K562 (cell line): ENCODE data around the gene REXO2. TPM values are rescaled to one million over a fixed set of nuclear protein-coding genes. Genes with fewer than 3 reads are reported as not detected.

ENCODE experiments used
- CREB3 ChIP-seq: fragments of 450-650 bp; conservative IDR thresholded peaks from 2 replicates; pipeline ENCODE4 v1.6.1; 2016; ENCODE audit warnings: missing genetic modification characterization, low read depth, mild to moderate bottlenecking, missing compliant biosample characterization, moderate library complexity
- CREM ChIP-seq: IDR thresholded peaks from 2 replicates; pipeline ENCODE4 v1.6.1; 2014; ENCODE audit warnings: antibody characterized with exemption, low read depth
- CSDE1 ChIP-seq, 2 experiments: fragments of 450-650 bp; IDR thresholded peaks; 2 replicates each; pipeline ENCODE4 v1.6.1; 2016; ENCODE audit warnings: mild to moderate bottlenecking in 1 of 2
- DIDO1 ChIP-seq: fragments of 450-650 bp; IDR thresholded peaks from 2 replicates; pipeline ENCODE4 v1.6.1; 2016; ENCODE audit warnings: low read depth, missing biosample characterization, missing genetic modification characterization
- FOXK2 ChIP-seq, 2 experiments: fragments of 450-650 bp; IDR thresholded peaks in 1 of 2; conservative IDR thresholded peaks in 1 of 2; 2 replicates each; pipeline ENCODE4 v1.6.1; 2016; ENCODE audit warnings: low read depth in 2 of 2, mild to moderate bottlenecking in 1 of 2
- HBP1 ChIP-seq: fragments of 450-650 bp; formaldehyde crosslinking; IDR thresholded peaks from 2 replicates; pipeline ENCODE4 v1.4.0; 2022; ENCODE audit warnings: missing genetic modification characterization
- HMBOX1 ChIP-seq: sonication (generic); IDR thresholded peaks from 2 replicates; pipeline ENCODE4 v1.6.1; 2016
- ID3 ChIP-seq, 2 experiments: fragments of 250-450 bp in 1 of 2; fragments of 450-650 bp in 1 of 2; sonication (Bioruptor Pico) in 1 of 2; IDR thresholded peaks; 2 replicates each; pipeline versions ENCODE4 v1.6.1 to v1.8.0; 2016 to 2021; ENCODE audit warnings: mild to moderate bottlenecking in 2 of 2, moderate library complexity in 2 of 2, missing compliant biosample characterization in 1 of 2, missing genetic modification characterization in 1 of 2
- KAT8 ChIP-seq: fragments of 450-650 bp; IDR thresholded peaks from 2 replicates; pipeline ENCODE4 v1.6.1; 2016; ENCODE audit warnings: low read depth, mild to moderate bottlenecking
- KLF6 ChIP-seq: fragments of 250-450 bp; sonication (Bioruptor Pico); IDR thresholded peaks from 2 replicates; pipeline ENCODE4 v1.4.0; 2020; ENCODE audit warnings: mild to moderate bottlenecking, moderate library complexity, borderline replicate concordance
- MTA3 ChIP-seq: fragments of 450-650 bp; formaldehyde crosslinking; IDR thresholded peaks from 2 replicates; pipeline ENCODE4 v1.6.1; 2017; ENCODE audit warnings: mild to moderate bottlenecking, borderline replicate concordance
- NR4A1 ChIP-seq, 2 experiments: fragments of 250-450 bp in 1 of 2; fragments of 450-650 bp in 1 of 2; sonication (Bioruptor Pico) in 1 of 2; IDR thresholded peaks; 2 replicates each; pipeline versions ENCODE4 v1.4.0 to v1.6.1; 2016 to 2020; ENCODE audit warnings: mild to moderate bottlenecking in 2 of 2, missing compliant biosample characterization in 1 of 2, missing genetic modification characterization in 1 of 2, moderate library complexity in 1 of 2
- PHF20 ChIP-seq: fragments of 450-650 bp; IDR thresholded peaks from 2 replicates; pipeline ENCODE4 v1.6.1; 2018; ENCODE audit not compliant: partially characterized antibody
- RFX7 ChIP-seq: fragments of 250-450 bp; sonication (Bioruptor Pico); IDR thresholded peaks from 2 replicates; pipeline ENCODE4 v1.5.1; 2021; ENCODE audit warnings: mild to moderate bottlenecking
- SP1 ChIP-seq: sonication (generic); formaldehyde crosslinking; IDR thresholded peaks from 2 replicates; pipeline ENCODE4 v1.8.1; 2022; ENCODE audit warnings: mild to moderate bottlenecking, missing genetic modification reagents
- TAF9B ChIP-seq: fragments of 450-650 bp; IDR thresholded peaks from 2 replicates; pipeline ENCODE4 v1.6.1; 2018; ENCODE audit warnings: mild to moderate bottlenecking; ENCODE audit not compliant: partially characterized antibody
- ZNF253 ChIP-seq: fragments of 250-450 bp; sonication (Bioruptor Pico); conservative IDR thresholded peaks from 2 replicates; pipeline ENCODE4 v1.6.1; 2021; ENCODE audit warnings: mild to moderate bottlenecking
- ZNF316 ChIP-seq: fragments of 450-650 bp; IDR thresholded peaks from 2 replicates; pipeline ENCODE4 v1.6.1; 2016
- ZNF518B ChIP-seq: fragments of 250-450 bp; sonication (Bioruptor Pico); IDR thresholded peaks from 2 replicates; pipeline ENCODE4 v1.5.0; 2021; ENCODE audit warnings: mild to moderate bottlenecking, moderate library complexity
- polyA plus RNA-seq, 8 experiments: library from polyadenylated mRNA; depleted of rRNA in 4 of 8; stranded (reverse) in 5 of 8; unstranded in 3 of 8; fragments of >200 nt; fragmentation: Nextera tagmentation in 2 of 8; fragmentation: Illumina TruSeq in 1 of 8; extraction: Ambion mirVana in 2 of 8; extraction: Trizol in 1 of 8; gene quantifications; 2 replicates each; pipeline versions ENCODE4 v1.2.1 to v1.2.3, GENCODE V29; 2011 to 2014; ENCODE audit warnings: inconsistent platforms in 1 of 8, missing spikeins in 1 of 8
- total RNA-seq, 7 experiments: library from RNA; depleted of rRNA in 6 of 7; stranded (reverse); fragments of >200 nt in 6 of 7; fragmentation: Illumina TruSeq in 2 of 7; extraction: Trizol in 2 of 7; gene quantifications; 2 replicates each; pipeline versions ENCODE4 v1.2.1 to v1.2.3, GENCODE V29; 2011 to 2021; ENCODE audit warnings: low replicate concordance in 1 of 7

The REXO2 gene
- total and polyA plus RNA-seq, 9 of the 15 experiments (the other 6 are each of a cell fraction or from before 2014, with no cell fraction given), result 143 to 370 (median 193) TPM

GRCh38 chr11:114400216-114400914 lies 38.9 kb upstream of the REXO2 start, which contains the start of the genes C11orf71 and RBM7 (continued):
- TF ChIP-seq HMBOX1, result peak; percentile 9; the same call in 1 of the 2 replicates
- TF ChIP-seq CREB3 (tag), result peak; percentile 57; the same call in 1 of the 2 replicates
- TF ChIP-seq ZNF253, result no peak
- TF ChIP-seq KLF6, result no peak
- peak; percentile 63 for TF ChIP-seq SP1
- TF ChIP-seq FOXK2 (conservative IDR thresholded peaks at IDR 0.05 in 1 of 2, IDR thresholded peaks at IDR 0.05 in 1 of 2; ENCODE audit: low read depth in 2 of 2), result peak; percentile 79 to 86
- TF ChIP-seq MTA3, result no peak; the same call in 1 of the 2 replicates
- peak; percentile 86 for TF ChIP-seq TAF9B
- TF ChIP-seq RFX7 (CRISPR knock-in tag), result no peak
- TF ChIP-seq DIDO1 (tag), result no peak
- TF ChIP-seq NR4A1 (CRISPR knock-in tag; IDR thresholded peaks at IDR 0.05), result peak; percentile 90
- no peak for TF ChIP-seq NR4A1 (tag; IDR thresholded peaks at IDR 0.05)
- TF ChIP-seq PHF20, result peak; percentile 51
- TF ChIP-seq HBP1, result peak; percentile 60; the same call in 1 of the 2 replicates
- no peak for TF ChIP-seq ID3 (CRISPR knock-in tag; IDR thresholded peaks at IDR 0.05)
- peak; percentile 51; the same call in 1 of the 2 replicates for TF ChIP-seq ID3 (tag; IDR thresholded peaks at IDR 0.05)
- TF ChIP-seq ZNF316, result peak; percentile 89
- no peak for TF ChIP-seq KAT8
- TF ChIP-seq ZNF518B (CRISPR knock-in tag), result no peak
- no peak for TF ChIP-seq CSDE1 (IDR thresholded peaks at IDR 0.05)
- TF ChIP-seq CREM, result peak; percentile 93
